ENCODE results near the gene HCRTR1. TPM values are rescaled to one million over a fixed set of nuclear protein-coding genes. Genes with fewer than 3 reads are reported as not detected.

Gene HCRTR1
- total RNA-seq, 4 donors from 2014 or later = 0.22 TPM; not detected in 3

DNA sequence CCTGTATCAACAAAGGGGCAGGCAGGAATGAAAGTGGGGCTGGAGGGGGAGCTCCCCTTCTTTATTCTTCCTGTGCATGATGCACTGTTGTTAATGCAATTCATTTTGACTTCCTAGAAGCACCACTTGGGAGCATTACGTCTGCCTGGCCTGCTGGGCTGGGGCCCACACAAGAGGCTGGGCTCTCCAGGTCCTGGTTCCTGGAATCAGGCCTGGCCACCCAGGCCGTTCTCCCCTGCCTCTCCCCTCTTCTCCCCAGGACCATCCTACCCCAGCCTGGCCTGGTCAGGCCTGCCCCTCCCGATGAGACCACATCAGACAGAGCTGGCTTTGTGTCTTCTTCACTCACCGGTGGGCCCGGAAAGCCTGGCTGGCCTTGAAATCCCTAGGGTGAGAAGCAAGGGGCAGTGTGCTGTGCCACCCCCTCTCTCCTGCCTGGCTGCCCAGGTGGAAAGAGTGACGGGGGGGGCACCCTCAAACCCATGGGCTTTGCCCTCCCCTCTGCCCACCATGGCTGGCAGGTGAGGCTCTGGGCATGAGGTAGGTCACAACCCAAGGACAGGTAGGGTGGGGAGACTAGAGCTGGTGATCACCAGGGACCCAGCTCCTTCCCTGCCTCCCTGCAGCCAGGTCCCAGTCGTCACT lies 47.9 kb downstream of the HCRTR1 start:
- H3K9me3 ChIP-seq = no peaks in the 10 kb centered on the region
- no peak overlapping the region for H3K4me3 ChIP-seq
- no peak for DNase-seq
- TF ChIP-seq, protein P1, sequence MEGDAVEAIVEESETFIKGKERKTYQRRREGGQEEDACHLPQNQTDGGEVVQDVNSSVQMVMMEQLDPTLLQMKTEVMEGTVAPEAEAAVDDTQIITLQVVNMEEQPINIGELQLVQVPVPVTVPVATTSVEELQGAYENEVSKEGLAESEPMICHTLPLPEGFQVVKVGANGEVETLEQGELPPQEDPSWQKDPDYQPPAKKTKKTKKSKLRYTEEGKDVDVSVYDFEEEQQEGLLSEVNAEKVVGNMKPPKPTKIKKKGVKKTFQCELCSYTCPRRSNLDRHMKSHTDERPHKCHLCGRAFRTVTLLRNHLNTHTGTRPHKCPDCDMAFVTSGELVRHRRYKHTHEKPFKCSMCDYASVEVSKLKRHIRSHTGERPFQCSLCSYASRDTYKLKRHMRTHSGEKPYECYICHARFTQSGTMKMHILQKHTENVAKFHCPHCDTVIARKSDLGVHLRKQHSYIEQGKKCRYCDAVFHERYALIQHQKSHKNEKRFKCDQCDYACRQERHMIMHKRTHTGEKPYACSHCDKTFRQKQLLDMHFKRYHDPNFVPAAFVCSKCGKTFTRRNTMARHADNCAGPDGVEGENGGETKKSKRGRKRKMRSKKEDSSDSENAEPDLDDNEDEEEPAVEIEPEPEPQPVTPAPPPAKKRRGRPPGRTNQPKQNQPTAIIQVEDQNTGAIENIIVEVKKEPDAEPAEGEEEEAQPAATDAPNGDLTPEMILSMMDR (IDR thresholded peaks at IDR 0.05) = no peak
- no peak for TF ChIP-seq POLR2A (IDR thresholded peaks at IDR 0.05)
- H3K4me1 ChIP-seq = peaks cover 24 to 51% (median 40%) of the 10 kb centered on the region in 3 donors
- peaks cover 0 to 9% (median 0%) of the 10 kb centered on the region in 3 donors for H3K36me3 ChIP-seq
- 93% methylated on average over 3 of the region's 7 CpGs; no CpG with 5 or more reads in 1 of the 2 donors for WGBS, 2 donors
- no peaks in the 10 kb centered on the region for H3K27me3 ChIP-seq
- H3K27ac ChIP-seq = peak overlapping the region in 2 of 4 donors; percentile 45 to 70
- intact Hi-C loops (cut with DNase I) = loop anchor here (10.0 kb wide), 1 partner anchor 299 kb away; no protein-coding TSS in a partner anchor

DNA sequence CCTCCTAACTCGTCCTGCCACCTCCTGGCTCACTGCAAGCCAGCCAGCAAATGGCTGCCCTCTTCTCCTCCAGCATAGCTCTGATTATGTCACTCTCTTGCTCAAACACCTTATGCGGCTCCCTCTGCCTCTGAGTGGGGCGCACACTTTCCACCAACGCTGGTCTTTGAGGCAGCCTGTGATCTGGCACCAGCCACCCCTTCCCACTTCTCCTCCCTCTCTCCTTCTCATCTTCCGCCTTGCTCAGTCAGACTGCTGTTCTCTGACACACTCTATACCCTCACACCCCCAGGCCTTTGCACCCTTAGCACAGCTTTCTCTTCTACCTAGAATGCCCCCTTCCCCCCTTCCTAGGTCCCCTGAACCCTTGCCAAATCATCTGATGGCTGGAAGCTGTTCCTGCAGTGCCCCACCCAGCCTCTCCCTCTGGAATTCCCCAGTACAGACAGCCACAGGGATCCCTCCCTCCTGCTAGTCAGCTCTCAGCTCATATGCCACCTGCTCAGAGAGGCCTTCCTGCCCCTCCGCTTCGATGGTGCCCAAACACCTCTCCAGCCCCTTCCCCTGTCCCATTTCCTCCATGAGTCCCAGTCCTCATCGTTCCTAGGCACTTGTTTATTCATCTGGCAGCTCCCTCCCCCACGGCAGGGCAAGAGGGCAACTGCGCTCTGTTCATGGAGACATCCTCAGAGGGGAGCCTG lies 48.9 kb downstream of the HCRTR1 start:
- Histone ChIP-seq H3K27me3 (no peaks in the 10 kb centered on the region), H3K4me1 (peaks cover 28 to 61% (median 48%) of the 10 kb centered on the region in 3 donors), H3K4me3 (no peak overlapping the region), H3K27ac (peak overlapping the region in 3 of 4 donors; percentile 19 to 70 (median 45)), H3K9me3 (no peaks in the 10 kb centered on the region), H3K36me3 (no peaks in the 10 kb centered on the region)
- intact Hi-C loops (cut with DNase I) = loop anchor here (10.0 kb wide), 1 partner anchor 298 kb away; no protein-coding TSS in a partner anchor
- TF ChIP-seq, protein P1 (IDR thresholded peaks at IDR 0.05) = no peak
- no peak for TF ChIP-seq POLR2A (IDR thresholded peaks at IDR 0.05)
- no peak for DNase-seq
- 24 to 51% methylated on average over 9 to 10 of the region's 10 CpGs for WGBS, 2 donors

DNA sequence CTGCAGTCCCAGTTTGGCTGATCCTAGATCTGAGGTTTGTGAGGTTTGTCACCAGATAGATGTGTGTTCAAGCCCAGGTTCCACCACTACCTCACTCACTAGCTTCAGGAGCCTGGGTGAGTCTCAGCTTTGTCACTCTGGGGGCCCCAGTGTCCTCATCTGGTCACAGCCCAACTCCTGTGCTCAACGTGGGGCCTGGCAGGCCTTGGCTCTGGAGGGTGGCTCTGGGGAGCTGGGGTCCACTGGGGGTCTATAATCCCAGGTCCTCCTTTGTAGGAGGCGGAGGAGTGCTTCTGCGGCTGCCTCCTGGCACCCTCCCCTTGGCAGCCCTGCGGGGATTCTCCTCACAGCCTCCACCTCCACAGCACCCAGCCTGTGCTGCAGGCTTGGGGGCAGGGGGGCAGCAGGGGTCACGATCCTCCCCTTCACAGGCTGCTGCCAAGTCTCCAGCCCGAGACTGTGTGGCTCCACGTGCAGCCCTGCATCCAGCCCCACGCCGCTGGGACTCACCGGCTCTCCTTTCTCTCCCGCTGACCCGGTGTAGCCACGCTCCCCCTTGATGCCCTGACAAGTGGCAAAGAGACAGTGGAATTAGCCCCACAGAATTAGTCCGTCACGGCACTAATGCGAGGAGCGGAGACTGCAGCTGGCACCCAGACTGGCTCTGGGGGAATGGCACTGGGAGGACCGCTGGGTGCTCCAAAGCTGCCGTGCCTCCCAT lies 49.7 kb downstream of the HCRTR1 start:
- WGBS, 2 donors = 83% methylated on average over 1 of the region's 19 CpGs; no CpG with 5 or more reads in 1 of the 2 donors
- peak overlapping the region in 2 of 4 donors; percentile 19 to 70 for H3K27ac ChIP-seq
- H3K4me1 ChIP-seq = peaks cover 28 to 61% (median 48%) of the 10 kb centered on the region in 3 donors

DNA sequence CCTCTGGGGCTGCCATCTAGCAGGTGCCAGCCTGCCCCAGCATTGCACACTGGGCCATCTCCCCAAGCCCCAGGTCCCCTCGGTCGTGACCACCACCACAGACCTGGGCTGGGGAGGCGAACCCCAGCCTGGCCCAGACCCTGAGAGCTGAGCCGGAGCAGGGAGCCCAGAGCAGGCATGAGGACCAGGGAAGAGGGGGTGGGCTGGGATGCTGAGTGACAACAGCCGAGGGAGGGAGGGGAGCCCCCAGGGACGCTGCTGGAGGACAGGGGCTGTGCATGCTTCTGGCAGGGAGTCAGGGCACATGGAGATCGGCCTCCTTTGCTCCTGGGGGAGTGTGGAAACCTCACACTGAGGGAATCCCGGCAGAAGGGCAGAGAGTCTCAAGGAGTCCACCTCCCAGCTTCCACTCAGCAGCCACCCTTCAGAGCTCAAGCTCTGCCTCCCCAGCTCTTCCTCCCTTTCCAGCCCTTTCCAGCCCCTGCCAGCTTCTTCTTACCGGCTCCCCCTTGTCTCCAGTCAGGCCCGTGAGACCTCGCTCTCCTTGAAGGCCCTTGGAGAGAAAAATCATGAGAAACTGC lies 50.9 kb downstream of the HCRTR1 start:
- Histone ChIP-seq H3K4me3 (no peak overlapping the region), H3K9me3 (no peaks in the 10 kb centered on the region), H3K27me3 (no peaks in the 10 kb centered on the region), H3K27ac (no peak overlapping the region), H3K4me1 (peaks cover 28 to 70% (median 48%) of the 10 kb centered on the region in 3 donors), H3K36me3 (no peaks in the 10 kb centered on the region)
- intact Hi-C loops (cut with DNase I) = loop anchor here (10.0 kb wide), 1 partner anchor 296 kb away; no protein-coding TSS in a partner anchor
- 77 to 80% methylated on average over 5 to 6 of the region's 11 CpGs for WGBS, 2 donors
- TF ChIP-seq POLR2A (IDR thresholded peaks at IDR 0.05) = no peak
- TF ChIP-seq, protein P1 (IDR thresholded peaks at IDR 0.05) = no peak
- DNase-seq = no peak

More for the DNA sequence above, 49.7 kb downstream of the HCRTR1 start:
- Histone ChIP-seq H3K9me3 (no peaks in the 10 kb centered on the region), H3K27me3 (no peaks in the 10 kb centered on the region), H3K4me3 (no peak overlapping the region), H3K36me3 (no peaks in the 10 kb centered on the region)
- TF ChIP-seq POLR2A (IDR thresholded peaks at IDR 0.05) = no peak
- TF ChIP-seq, protein P1 (IDR thresholded peaks at IDR 0.05) = no peak
- intact Hi-C loops (cut with DNase I) = loop anchor here (10.0 kb wide), 1 partner anchor 298 kb away; no protein-coding TSS in a partner anchor
- DNase-seq = no peak

All from esophagus squamous epithelium (tissue), 5 donors.